HEK293 (cell line): ENCODE measurements around the gene SENP7.
"Not testable (repeated sequence)": the region's sequence is repeated elsewhere in the genome, so short reads cannot be mapped to it uniquely, and the experiment has no call there.

Source experiments
- HOXD13 ChIP-seq: sonication (generic); formaldehyde crosslinking; IDR thresholded peaks from 2 replicates; pipeline ENCODE4 v1.8.0; 2022; ENCODE audit warnings: missing genetic modification reagents, borderline replicate concordance
- PATZ1 ChIP-seq: fragments of 450-650 bp; formaldehyde crosslinking; IDR thresholded peaks from 2 replicates; pipeline ENCODE4 v1.5.1; 2016; ENCODE audit warnings: missing biosample characterization, missing genetic modification characterization
- YY1 ChIP-seq: fragments of 450-650 bp; formaldehyde crosslinking; IDR thresholded peaks from 2 replicates; pipeline ENCODE4 v1.5.1; 2018; ENCODE audit warnings: missing biosample characterization, missing genetic modification characterization
- ZBTB1 ChIP-seq: fragments of 450-650 bp; formaldehyde crosslinking; IDR thresholded peaks from 2 replicates; pipeline ENCODE4 v1.5.1; 2016; ENCODE audit warnings: missing biosample characterization, missing genetic modification characterization
- ZFP3 ChIP-seq: fragments of 450-650 bp; formaldehyde crosslinking; IDR thresholded peaks from 2 replicates; pipeline ENCODE4 v1.5.1; 2016; ENCODE audit warnings: low read depth, missing biosample characterization, missing genetic modification characterization
- ZNF114 ChIP-seq: fragments of 450-650 bp; formaldehyde crosslinking; IDR thresholded peaks from 2 replicates; pipeline ENCODE4 v1.5.0; 2017; ENCODE audit warnings: missing biosample characterization, missing genetic modification characterization
- ZNF140 ChIP-seq: fragments of 450-650 bp; formaldehyde crosslinking; IDR thresholded peaks from 2 replicates; pipeline ENCODE4 v1.5.1; 2016; ENCODE audit warnings: missing biosample characterization, missing genetic modification characterization
- ZNF19 ChIP-seq: fragments of 450-650 bp; formaldehyde crosslinking; IDR thresholded peaks from 2 replicates; pipeline ENCODE4; 2016; ENCODE audit warnings: missing biosample characterization, missing genetic modification characterization, low read depth
- ZNF302 ChIP-seq: fragments of 450-650 bp; formaldehyde crosslinking; IDR thresholded peaks from 2 replicates; pipeline ENCODE4 v1.5.1; 2016; ENCODE audit warnings: missing biosample characterization, missing genetic modification characterization, low read depth
- ZNF510 ChIP-seq: fragments of 450-650 bp; formaldehyde crosslinking; IDR thresholded peaks from 2 replicates; pipeline ENCODE4 v1.5.1; 2018; ENCODE audit warnings: mild to moderate bottlenecking, missing genetic modification characterization, missing biosample characterization; ENCODE audit not compliant: insufficient replicate concordance
- ZNF549 ChIP-seq: fragments of 450-650 bp; IDR thresholded peaks from 2 replicates; pipeline ENCODE4 v1.5.1; 2018; ENCODE audit warnings: missing biosample characterization, missing genetic modification characterization, mild to moderate bottlenecking, inconsistent platforms, moderate library complexity
- TF ChIP-seq, protein P1 (sequence below): fragments of 450-650 bp; formaldehyde crosslinking; IDR thresholded peaks from 2 replicates; pipeline ENCODE4 v1.5.1; 2016; ENCODE audit warnings: missing biosample characterization, missing genetic modification characterization
- TF ChIP-seq, protein P2 (sequence below): fragments of 450-650 bp; IDR thresholded peaks from 2 replicates; pipeline ENCODE4 v1.5.1; 2018; ENCODE audit warnings: missing biosample characterization, mild to moderate bottlenecking, missing genetic modification characterization

- TF ChIP-seq, protein P1, sequence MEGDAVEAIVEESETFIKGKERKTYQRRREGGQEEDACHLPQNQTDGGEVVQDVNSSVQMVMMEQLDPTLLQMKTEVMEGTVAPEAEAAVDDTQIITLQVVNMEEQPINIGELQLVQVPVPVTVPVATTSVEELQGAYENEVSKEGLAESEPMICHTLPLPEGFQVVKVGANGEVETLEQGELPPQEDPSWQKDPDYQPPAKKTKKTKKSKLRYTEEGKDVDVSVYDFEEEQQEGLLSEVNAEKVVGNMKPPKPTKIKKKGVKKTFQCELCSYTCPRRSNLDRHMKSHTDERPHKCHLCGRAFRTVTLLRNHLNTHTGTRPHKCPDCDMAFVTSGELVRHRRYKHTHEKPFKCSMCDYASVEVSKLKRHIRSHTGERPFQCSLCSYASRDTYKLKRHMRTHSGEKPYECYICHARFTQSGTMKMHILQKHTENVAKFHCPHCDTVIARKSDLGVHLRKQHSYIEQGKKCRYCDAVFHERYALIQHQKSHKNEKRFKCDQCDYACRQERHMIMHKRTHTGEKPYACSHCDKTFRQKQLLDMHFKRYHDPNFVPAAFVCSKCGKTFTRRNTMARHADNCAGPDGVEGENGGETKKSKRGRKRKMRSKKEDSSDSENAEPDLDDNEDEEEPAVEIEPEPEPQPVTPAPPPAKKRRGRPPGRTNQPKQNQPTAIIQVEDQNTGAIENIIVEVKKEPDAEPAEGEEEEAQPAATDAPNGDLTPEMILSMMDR (tag by site-specific recombination): not testable (repeated sequence)
- not testable (repeated sequence) for TF ChIP-seq PATZ1; ZNF19 (tag by site-specific recombination); YY1 (tag by site-specific recombination); ZNF114 (tag by site-specific recombination); ZFP3 (tag by site-specific recombination); ZNF549; ZNF140 (tag by site-specific recombination); ZNF510 (tag by site-specific recombination); HOXD13 (CRISPR knock-in tag); ZNF302 (tag by site-specific recombination); ZBTB1 (tag by site-specific recombination)
- TF ChIP-seq, protein P2, sequence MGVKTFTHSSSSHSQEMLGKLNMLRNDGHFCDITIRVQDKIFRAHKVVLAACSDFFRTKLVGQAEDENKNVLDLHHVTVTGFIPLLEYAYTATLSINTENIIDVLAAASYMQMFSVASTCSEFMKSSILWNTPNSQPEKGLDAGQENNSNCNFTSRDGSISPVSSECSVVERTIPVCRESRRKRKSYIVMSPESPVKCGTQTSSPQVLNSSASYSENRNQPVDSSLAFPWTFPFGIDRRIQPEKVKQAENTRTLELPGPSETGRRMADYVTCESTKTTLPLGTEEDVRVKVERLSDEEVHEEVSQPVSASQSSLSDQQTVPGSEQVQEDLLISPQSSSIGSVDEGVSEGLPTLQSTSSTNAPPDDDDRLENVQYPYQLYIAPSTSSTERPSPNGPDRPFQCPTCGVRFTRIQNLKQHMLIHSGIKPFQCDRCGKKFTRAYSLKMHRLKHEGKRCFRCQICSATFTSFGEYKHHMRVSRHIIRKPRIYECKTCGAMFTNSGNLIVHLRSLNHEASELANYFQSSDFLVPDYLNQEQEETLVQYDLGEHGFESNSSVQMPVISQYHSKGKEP (tag by site-specific recombination): not testable (repeated sequence)
Observed at GRCh38 chr3:101536955-101537354, 23.9 kb upstream of the SENP7 start.
